ENCODE data around the gene SPATA20. TPM values are rescaled to one million over a fixed set of nuclear protein-coding genes. Genes with fewer than 3 reads are reported as not detected.

The SPATA20 gene
- total and polyA plus RNA-seq, 2 of the 8 experiments (the other 6 are each of a cell fraction or from before 2014, with no cell fraction given), result 16.2 to 17.5 TPM

DNA sequence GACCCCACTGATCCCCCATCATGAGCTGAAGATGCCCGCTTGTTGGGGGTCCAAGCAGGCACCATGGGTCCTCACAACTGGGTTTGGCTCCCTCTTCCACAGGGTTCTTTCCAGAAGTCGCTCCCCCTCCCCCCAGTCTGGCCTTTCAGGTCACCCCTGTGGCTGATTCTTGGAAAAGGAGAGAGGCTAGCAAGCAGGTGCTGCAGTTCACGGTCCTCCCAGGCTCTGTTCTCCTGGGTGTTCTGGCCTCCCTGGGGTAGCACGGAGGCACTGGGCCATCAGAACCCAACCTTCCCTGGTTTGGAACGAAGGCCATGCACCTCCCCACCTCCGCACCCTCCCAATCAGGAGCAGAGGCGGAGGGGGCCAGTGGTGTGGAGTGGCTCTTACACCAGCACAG lies 32.4 kb downstream of the SPATA20 start:
- no peak overlapping the region for H3K23ac ChIP-seq (ENCODE audit: insufficient read length)
- peaks cover 0 to 13% (median 9%) of the 10 kb centered on the region in 4 experiments; a peak in 5 of 7 replicates for H3K4me1 ChIP-seq (replicated peaks in 1 of 4; ENCODE audit: control insufficient read depth in 3 of 4, insufficient read depth in 4 of 4, low read length in 3 of 4)
- 85% methylated on average over 7 of the region's 7 CpGs; no CpG with 5 or more reads in 1 of the 2 experiments for WGBS, 2 experiments (ENCODE audit: extremely low coverage in 1 of 2, insufficient coverage in 1 of 2, insufficient read length in 1 of 2, insufficient replicate concordance in 2 of 2, low coverage in 1 of 2, low lambda C conversion rate in 2 of 2, missing lambda C conversion rate in 1 of 2)
- no peaks in the 10 kb centered on the region for H3K9me3 ChIP-seq (ENCODE audit: insufficient read depth in 2 of 2, low read depth in 1 of 2, low read length in 1 of 2)
- no peak overlapping the region for H3K4me2 ChIP-seq (ENCODE audit: insufficient read depth in 1 of 2, low read depth in 2 of 2, low read length in 2 of 2)
- peaks cover 2 to 5% of the 10 kb centered on the region in 2 experiments for H4K20me1 ChIP-seq (replicated peaks in 1 of 2; ENCODE audit: control insufficient read depth in 1 of 2, insufficient read depth in 2 of 2, low read length in 2 of 2)
- H3K18ac ChIP-seq (ENCODE audit: extremely low read depth, low read length), result no peak overlapping the region; the same call in 1 of the 2 replicates
- no peak overlapping the region for H2AFZ ChIP-seq (ENCODE audit: low read length)
- no peak overlapping the region for H4K5ac ChIP-seq (ENCODE audit: insufficient read length, low read depth, low read length)
- H3K4me3 ChIP-seq (ENCODE audit: extremely low read depth in 1 of 4, insufficient read depth in 2 of 4, low read depth in 3 of 4, low read length in 4 of 4), result no peak overlapping the region
- H2BK5ac ChIP-seq (ENCODE audit: low read depth, low read length), result no peak overlapping the region
- DNase-seq (ENCODE audit: low read depth in 1 of 2, low spot score in 2 of 2) (no peak), FAIRE-seq (no peak)
- 0 out of 2 replicates have a peak overlapping the region, but pooled peaks have one; percentile 39 for H2AK5ac ChIP-seq (ENCODE audit: low read depth, low read length)
- no peak overlapping the region for H2BK120ac ChIP-seq (replicated peaks; ENCODE audit: low read depth, low read length)
- H3K27ac ChIP-seq (ENCODE audit: low read depth, low read length), result no peak overlapping the region
- H3K56ac ChIP-seq (replicated peaks; ENCODE audit: insufficient read length, low read depth, low read length), result no peak overlapping the region
- H3K4ac ChIP-seq (replicated peaks; ENCODE audit: insufficient read length, low read depth, low read length), result no peak overlapping the region
- CTCF ChIA-PET (ENCODE audit: partially characterized antibody), result interaction anchor here (2.4 to 2.5 kb wide), 2 partner anchors 10 to 47 kb away, joined by 9 to 10 read pairs; no protein-coding TSS in a partner anchor
- no peaks in the 10 kb centered on the region for H3K79me2 ChIP-seq (ENCODE audit: control insufficient read depth in 1 of 2, insufficient read depth in 2 of 2, low read length in 2 of 2)
- POLR2A ChIA-PET (ENCODE audit: partially characterized antibody), result interaction anchor here (0.9 to 1.0 kb wide), 2 partner anchors 9 to 17 kb away, joined by 3 read pairs; no protein-coding TSS in a partner anchor
- H3K14ac ChIP-seq (ENCODE audit: insufficient read length), result no peak overlapping the region
- peaks cover 0 to 3% (median 0%) of the 10 kb centered on the region in 4 experiments; a peak in 1 of 8 replicates for H3K36me3 ChIP-seq (ENCODE audit: control insufficient read depth in 2 of 4, insufficient read depth in 4 of 4, low read length in 3 of 4)
- no peak overlapping the region; the same call in 1 of the 2 replicates for H4K8ac ChIP-seq (ENCODE audit: extremely low read depth, insufficient read depth, low read length)
- H3K79me1 ChIP-seq (ENCODE audit: low read depth, low read length), result no peaks in the 10 kb centered on the region
- no peaks in the 10 kb centered on the region; a peak in 1 of 7 replicates for H3K27me3 ChIP-seq (replicated peaks in 1 of 4; ENCODE audit: control insufficient read depth in 3 of 4, extremely low read depth in 1 of 4, insufficient read depth in 3 of 4, low read length in 3 of 4)
- H2BK15ac ChIP-seq (ENCODE audit: low read length), result no peak overlapping the region; the same call in 1 of the 2 replicates
- no peak overlapping the region for H3K9ac ChIP-seq (replicated peaks in 1 of 4; ENCODE audit: extremely low read depth in 1 of 4, low read depth in 3 of 4, low read length in 3 of 4)
- H2BK12ac ChIP-seq (ENCODE audit: low read depth, low read length), result no peak overlapping the region
- TF ChIP-seq KDM4A (IDR thresholded peaks at IDR 0.05; ENCODE audit: low read depth, low read length, severe bottlenecking) (no peak), CBX5 (IDR thresholded peaks at IDR 0.05; ENCODE audit: low read depth, low read length) (no peak), SUZ12 (IDR thresholded peaks at IDR 0.05; ENCODE audit: low read length) (no peak), ZNF274 (IDR thresholded peaks at IDR 0.05; ENCODE audit: borderline replicate concordance, extremely low read depth, low read length) (no peak), ASH2L (IDR thresholded peaks at IDR 0.05; ENCODE audit: low read length) (no peak), SIRT6 (IDR thresholded peaks at IDR 0.05; ENCODE audit: low read length) (no peak), TBP (IDR thresholded peaks at IDR 0.05; ENCODE audit: low read depth, low read length) (no peak), CHD2 (IDR thresholded peaks at IDR 0.05; ENCODE audit: low read length) (no peak), SAP30 (IDR thresholded peaks at IDR 0.05; ENCODE audit: insufficient read depth, insufficient replicate concordance, low read length) (no peak), JUN (IDR thresholded peaks at IDR 0.05; ENCODE audit: low read depth, low read length) (no peak), RXRA (IDR thresholded peaks at IDR 0.05; ENCODE audit: insufficient read depth, low read depth, low read length) (no peak), SP1 (IDR thresholded peaks at IDR 0.05; ENCODE audit: low read depth, low read length) (no peak), POU5F1 (IDR thresholded peaks at IDR 0.05; ENCODE audit: low read depth, low read length) (no peak)
- TF ChIP-seq, protein P1, sequence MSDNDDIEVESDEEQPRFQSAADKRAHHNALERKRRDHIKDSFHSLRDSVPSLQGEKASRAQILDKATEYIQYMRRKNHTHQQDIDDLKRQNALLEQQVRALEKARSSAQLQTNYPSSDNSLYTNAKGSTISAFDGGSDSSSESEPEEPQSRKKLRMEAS (IDR thresholded peaks at IDR 0.05), result no peak
- H4K91ac ChIP-seq (replicated peaks; ENCODE audit: insufficient read length, low read length), result no peak overlapping the region
- no peak overlapping the region for H2BK20ac ChIP-seq (ENCODE audit: low read length)
- H3K23me2 ChIP-seq (ENCODE audit: low read depth, low read length), result no peaks in the 10 kb centered on the region
